HG02571 (cell line): Measurements from ENCODE around the gene OSBPL9.
"Not testable (repeated sequence)": the region's sequence is repeated elsewhere in the genome, so short reads cannot be mapped to it uniquely, and the experiment has no call there.

Experiments used
- ATAC-seq: cut with Tn5 transposase; IDR thresholded peaks from one replicate; pipeline ENCODE4 v1.9.1; 2021; ENCODE audit warnings: mild to moderate bottlenecking, moderate library complexity; ENCODE audit not compliant: unreplicated experiment

OSBPL9 gene

GRCh38 chr1:51705035-51705434 is 88.1 kb downstream of the OSBPL9 start:
- no peak for ATAC-seq

DNA sequence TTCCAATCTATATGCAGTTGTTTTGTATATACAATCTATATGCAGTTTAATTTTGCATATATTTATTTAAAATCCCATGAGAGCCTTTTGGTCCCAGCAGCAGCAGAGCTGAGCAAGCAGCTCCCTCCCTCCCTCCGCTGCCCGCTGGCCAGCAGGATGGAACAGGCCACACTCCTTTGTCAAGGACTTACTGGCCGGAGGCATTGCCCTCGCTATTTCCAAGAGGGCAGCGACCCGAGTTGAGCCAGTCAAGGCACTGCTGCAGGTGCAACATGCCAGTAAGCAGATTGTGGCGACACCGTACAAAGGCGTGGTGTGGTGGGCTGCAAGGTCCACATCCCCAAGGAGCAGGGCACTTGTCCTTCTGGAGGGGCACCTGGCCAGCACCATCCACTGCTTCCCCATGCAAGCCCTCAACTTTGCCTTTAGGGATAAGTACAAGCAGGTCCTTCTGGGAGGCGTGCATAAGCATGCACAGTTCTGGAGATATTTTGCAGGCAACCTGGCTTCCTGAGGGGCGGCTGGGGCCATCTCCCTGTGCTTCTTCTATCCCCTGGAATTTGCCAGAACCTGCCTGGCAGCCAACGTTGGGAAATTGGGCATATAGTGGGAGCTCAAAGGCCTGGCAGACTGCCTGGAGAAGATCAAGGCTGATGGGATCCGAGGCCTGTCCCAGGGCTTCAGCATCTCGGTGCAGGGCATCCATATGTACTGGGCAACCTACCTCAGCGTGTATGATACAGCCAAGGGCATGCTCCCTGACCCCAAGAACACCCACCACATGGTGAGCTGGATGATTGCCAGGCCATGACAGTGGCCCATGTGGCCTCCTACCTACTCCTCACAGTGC is 92.2 kb downstream of the OSBPL9 start:
- no peak for ATAC-seq

DNA sequence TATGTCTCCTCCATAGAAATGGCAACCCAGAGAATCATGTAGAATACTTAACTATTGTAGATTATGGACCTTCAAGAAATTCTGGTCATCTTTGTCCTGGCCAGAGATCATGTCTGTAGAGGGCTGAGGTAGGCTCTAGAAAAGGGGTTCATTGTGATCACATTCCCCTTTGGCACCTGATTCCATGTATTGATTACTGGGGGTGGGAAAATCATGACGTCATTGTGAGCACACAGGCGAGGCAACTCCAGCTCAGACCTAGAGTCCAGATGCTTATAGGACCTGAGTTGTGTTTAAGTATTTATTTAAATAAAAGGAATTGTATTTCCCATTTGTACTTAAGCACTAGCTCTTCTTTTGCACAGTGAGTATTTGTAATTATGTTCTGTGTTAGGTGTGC is 93.1 kb downstream of the OSBPL9 start:
- no peak for ATAC-seq

- no peak for ATAC-seq
These were observed 95.7 kb downstream of the OSBPL9 start for GRCh38 chr1:51712590-51712989.

GRCh38 chr1:51714374-51715019 is 97.6 kb downstream of the OSBPL9 start:
- no peak for ATAC-seq

DNA sequence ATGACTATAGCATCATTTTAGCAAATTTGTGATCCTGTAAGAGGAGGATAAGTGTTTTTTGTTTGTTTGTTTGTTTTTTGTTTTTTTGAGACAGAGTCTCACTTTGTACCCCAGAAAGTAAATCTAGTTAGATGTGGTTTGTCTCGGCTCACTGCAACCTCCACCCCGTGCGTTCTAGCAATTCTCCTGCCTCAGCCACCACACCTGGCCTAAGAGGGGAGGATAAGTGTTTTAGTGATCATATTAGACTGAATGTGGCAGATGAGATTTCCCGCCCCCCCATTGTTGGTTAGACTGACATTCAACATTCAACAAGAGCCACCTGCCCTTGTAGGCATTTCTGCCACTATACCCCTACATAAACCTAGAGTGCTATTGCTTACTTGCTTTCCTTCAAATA is 98.5 kb downstream of the OSBPL9 start:
- no peak for ATAC-seq

DNA sequence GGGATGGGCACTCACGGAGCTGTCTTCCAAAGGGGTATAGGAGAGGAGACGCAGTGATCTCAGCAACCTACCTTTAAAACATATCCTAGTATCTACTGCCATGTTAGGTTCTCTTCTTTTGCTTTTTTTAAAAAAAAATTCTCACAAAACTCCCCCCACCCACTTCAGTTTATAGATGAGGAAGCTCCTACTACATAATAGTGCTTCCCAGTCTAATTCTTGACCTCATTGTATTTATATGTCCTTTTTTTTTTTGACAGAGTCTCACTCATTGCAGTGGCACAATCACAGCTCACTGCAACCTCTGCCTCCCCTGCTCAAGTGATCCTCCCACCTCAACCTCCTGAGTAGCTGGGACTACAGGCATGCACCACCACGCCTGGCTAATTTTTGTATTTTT is 99.9 kb downstream of the OSBPL9 start:
- ATAC-seq = no peak

GRCh38 chr1:51717842-51718241 is 101.0 kb downstream of the OSBPL9 start:
- no peak for ATAC-seq

- no peak for ATAC-seq
These were observed 102.3 kb downstream of the OSBPL9 start for GRCh38 chr1:51719146-51719545.

- ATAC-seq = no peak
These were observed 107.9 kb downstream of the OSBPL9 start for GRCh38 chr1:51724797-51725196.

GRCh38 chr1:51726051-51726450 is 109.2 kb downstream of the OSBPL9 start:
- ATAC-seq = no peak

DNA sequence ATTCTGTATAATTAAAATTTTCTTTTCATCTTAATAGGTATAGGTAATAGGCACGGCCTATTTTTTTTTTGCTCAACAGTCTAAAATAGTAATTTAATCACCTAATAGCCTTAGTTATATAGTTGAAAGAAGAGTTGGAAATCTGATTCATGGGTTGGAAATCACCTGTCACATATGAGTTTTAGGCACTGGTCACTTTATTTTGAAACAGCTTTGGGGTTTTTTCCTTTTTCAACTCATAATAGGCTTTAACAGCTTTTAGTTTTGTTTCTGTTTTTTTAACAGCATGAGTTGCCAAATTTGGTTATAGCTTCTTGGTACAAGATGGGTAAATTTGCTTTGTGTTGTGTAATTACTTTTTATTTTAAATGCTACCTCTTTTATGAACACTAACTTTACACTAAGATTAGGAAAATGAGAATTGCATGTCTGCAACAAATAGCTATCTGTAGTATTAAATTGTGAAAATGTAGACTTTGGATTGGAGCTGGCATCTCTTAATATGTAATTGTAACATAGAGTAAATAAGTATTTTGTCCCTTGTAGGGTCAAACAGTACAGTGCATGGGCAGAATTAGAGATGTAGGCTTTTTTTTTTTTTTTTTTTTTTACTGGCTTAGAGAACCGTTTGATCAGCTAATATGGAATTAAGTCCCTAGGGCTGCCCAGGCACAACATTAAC is 109.8 kb downstream of the OSBPL9 start:
- ATAC-seq = no peak

DNA sequence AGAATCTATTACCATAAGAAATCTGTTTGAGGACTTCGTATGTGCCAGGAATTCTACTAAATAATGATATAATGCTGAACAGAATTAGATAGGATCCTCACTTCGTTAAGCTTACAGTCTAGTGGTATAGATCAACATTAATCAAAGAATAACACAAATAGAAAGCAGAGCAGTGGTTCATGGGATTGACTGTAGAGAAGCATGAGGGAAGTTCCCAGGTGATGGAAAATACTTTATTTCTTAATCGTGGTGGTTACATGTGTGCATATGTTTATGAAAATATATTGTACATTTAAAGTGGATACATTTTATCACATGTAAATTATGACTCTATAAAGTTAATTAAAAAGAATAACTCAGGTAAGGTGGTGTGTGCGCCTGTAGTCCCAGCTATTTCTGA is 110.5 kb downstream of the OSBPL9 start:
- no peak for ATAC-seq

DNA sequence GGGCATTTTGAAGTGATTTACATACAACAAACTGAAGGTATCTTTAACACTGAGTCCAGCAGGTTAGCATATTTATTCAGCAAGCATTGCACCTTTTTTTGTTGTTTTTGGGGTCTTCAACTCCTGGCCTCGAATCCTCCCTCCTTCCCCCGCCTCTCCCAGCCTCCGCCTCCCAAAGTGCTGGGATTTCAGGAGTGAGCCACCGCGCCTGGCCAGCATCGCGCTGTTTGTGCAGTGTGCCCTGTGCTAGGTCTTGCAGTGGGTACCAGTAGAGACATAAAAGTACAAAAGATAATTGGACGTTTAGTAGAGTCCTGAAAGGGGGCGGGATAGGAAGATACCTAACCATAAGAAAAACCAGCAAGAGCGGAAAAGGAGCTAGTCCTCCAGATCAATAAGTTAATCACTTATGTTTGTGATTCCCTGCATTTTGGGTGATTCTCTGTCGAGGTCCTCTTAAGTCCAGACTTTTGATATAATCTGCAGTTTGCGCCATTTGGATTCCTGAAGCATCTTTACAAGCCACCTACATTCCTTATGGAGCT is 111.8 kb downstream of the OSBPL9 start:
- no peak for ATAC-seq

DNA sequence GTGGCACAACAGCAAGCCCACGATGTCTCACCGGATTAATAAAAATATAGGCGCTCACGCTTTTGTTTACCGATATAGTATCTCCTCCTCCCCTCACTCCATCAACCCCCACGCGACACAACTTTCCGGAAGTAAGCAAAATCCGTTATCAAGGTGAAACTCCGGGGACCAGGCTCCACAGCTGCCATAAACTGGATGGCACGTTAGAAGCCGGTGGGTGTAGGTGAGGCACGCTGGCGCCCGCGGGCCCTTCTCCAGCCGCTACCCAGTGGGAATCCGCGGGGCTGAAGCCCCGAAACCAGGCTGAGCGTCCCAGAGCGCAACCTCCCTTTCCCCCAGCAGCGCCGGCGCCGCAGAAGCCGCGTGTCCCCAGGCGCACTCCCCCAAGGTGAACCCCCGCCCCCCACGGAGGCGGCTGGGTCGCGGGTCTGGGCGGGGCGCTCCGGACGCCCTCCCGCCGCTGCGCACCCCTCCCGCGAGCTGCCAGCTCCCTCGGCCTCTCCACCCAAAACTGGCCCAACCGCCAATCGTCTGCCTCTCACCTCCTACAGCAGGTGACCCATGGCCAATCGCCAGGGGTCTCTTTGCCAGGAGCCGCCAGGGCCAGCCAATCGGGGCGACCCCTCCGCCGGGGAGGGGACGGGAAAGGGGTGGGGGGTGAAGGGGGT is 112.4 kb downstream of the OSBPL9 start:
- peak; percentile 89 for ATAC-seq

- peak; percentile 20 for ATAC-seq
These were observed 113.0 kb downstream of the OSBPL9 start for GRCh38 chr1:51729824-51730301.

GRCh38 chr1:51731998-51732397 is 115.1 kb downstream of the OSBPL9 start:
- ATAC-seq = no peak

DNA sequence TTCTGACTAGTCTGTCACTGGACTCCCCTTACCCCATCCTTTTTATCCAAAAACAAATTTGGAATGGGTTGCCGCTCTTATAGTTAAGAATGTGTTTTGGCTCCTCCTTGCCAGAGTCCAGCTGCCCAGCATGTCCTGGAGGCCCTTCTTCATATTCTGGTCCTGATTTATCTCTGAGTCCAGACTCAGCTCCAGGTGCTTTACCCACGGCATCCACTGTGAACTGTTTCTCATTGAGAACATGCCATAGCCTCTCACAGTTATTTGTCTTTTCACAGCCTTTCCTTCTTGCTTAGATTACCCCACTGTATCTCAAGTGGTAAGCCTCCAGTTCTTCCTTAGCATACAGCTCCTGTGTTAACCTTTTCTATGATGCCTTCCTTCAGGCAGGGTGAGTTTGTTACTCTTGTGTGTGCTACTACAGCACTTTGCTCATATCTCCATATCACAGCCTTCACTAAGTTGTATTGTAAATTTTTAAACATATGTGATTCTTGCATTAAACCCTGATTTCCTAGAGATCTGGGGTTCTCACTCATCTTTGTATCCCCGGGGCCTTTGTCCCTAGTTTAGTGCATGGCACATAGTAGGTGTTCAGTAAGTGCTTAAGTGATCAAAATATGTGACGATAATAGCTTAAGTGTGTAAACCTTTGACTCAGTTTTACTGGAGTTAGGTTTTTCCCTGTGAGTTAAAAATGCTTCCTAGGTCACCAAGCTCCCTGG is 116.0 kb downstream of the OSBPL9 start:
- ATAC-seq = no peak

DNA sequence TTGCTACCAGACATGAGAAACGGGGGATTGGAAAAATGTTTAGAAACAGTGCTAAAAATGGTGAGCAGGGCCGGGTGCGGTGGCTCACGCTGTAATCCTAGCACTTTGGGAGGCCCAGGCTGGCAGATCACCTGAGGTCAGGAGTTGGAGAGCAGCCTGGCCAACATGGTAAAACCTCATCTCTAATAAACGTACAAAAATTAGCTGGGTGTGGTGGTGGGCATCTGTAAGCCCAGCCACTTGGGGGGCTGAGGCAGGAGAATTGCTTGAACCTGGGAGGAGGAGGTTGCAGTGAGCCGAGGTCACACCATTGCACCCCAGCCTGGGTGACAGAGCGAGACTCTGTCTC is 116.5 kb downstream of the OSBPL9 start:
- not testable (repeated sequence) for ATAC-seq

- no peak for ATAC-seq
These were observed 117.1 kb downstream of the OSBPL9 start for GRCh38 chr1:51733793-51734522.
